IMR-90 (cell line): ENCODE results near the gene CAPRIN1. TPM values are rescaled to one million over a fixed set of nuclear protein-coding genes. Genes with fewer than 3 reads are reported as not detected.

Source experiments
- ATAC-seq: fragments of 200-7000 bp; cut with Tn5 transposase; 2 replicates; pipeline ENCODE4 v1.9.1; 2020; ENCODE audit warnings: low read depth, mild to moderate bottlenecking, moderate library complexity
- BruUV-seq: library from RNA; stranded (reverse); fragments of 400-500 nt; replicated peaks from 2 replicates; lab custom pipeline; 2021; lab: Mats Ljungman, UMichigan
- CTCF ChIA-PET: fragments of 300-600 bp; formaldehyde crosslinking; extraction: SDS; loops from one replicate; lab custom pipeline; 2021; ENCODE audit warnings: antibody characterized with exemption; lab: Yijun Ruan, JAX
- POLR2A ChIA-PET: fragments of 300-600 bp; sonication (Branson Sonifier 250); formaldehyde crosslinking; loops from one replicate; lab custom pipeline; 2022; ENCODE audit warnings: antibody characterized with exemption; ENCODE audit not compliant: unreplicated experiment; lab: Charles Lee
- DNase-seq: peaks from one replicate; pipeline ENCODE4 v3.0.0; 2013
- H2AFZ ChIP-seq: replicated peaks from 2 replicates; pipeline ENCODE3; 2013; ENCODE audit warnings: low read length, mild to moderate bottlenecking; ENCODE audit not compliant: poor library complexity
- H2AK5ac ChIP-seq: 2 replicates; pipeline ENCODE4 v1.6.1; 2013; ENCODE audit warnings: low read depth, low read length, inconsistent platforms
- H2AK9ac ChIP-seq: replicated peaks from 2 replicates; pipeline ENCODE3; 2013; ENCODE audit warnings: mild to moderate bottlenecking, low read depth, low read length, moderate library complexity; ENCODE audit not compliant: poor library complexity
- H2BK120ac ChIP-seq: 2 replicates; pipeline ENCODE4 v1.6.1; 2013; ENCODE audit warnings: low read depth, low read length, inconsistent platforms
- H2BK15ac ChIP-seq: 3 replicates; pipeline ENCODE4 v1.6.1; 2013; ENCODE audit warnings: low read depth, low read length, inconsistent platforms
- H2BK20ac ChIP-seq: 2 replicates; pipeline ENCODE4 v1.6.1; 2013; ENCODE audit warnings: low read depth, mild to moderate bottlenecking, inconsistent platforms, low read length, moderate library complexity
- H2BK5ac ChIP-seq: 2 replicates; pipeline ENCODE4 v1.6.1; 2013; ENCODE audit warnings: mild to moderate bottlenecking, low read depth, low read length, inconsistent platforms; ENCODE audit not compliant: poor library complexity, severe bottlenecking
- H3K14ac ChIP-seq: replicated peaks from 2 replicates; pipeline ENCODE4 v1.6.1; 2013; ENCODE audit warnings: low read depth, low read length, inconsistent platforms
- H3K18ac ChIP-seq: 2 replicates; pipeline ENCODE4 v1.6.1; 2013; ENCODE audit warnings: low read depth, low read length, control low read depth
- H3K23ac ChIP-seq: 2 replicates; pipeline ENCODE4 v1.6.1; 2013; ENCODE audit warnings: low read depth, low read length, inconsistent platforms
- H3K27ac ChIP-seq: 2 replicates; pipeline ENCODE4 v1.5.1; 2013; ENCODE audit warnings: mild to moderate bottlenecking, control low read depth, low read length; ENCODE audit not compliant: insufficient read depth
- H3K27me3 ChIP-seq: 2 replicates; pipeline ENCODE4 v1.6.1; 2013; ENCODE audit warnings: low read length; ENCODE audit not compliant: control insufficient read depth, insufficient read depth
- H3K36me3 ChIP-seq: 2 replicates; pipeline ENCODE4 v1.6.1; 2013; ENCODE audit warnings: low read length, mixed read lengths; ENCODE audit not compliant: control insufficient read depth, insufficient read depth
- H3K4ac ChIP-seq: 2 replicates; pipeline ENCODE4 v1.6.1; 2013; ENCODE audit warnings: low read depth, low read length, inconsistent platforms
- H3K4me1 ChIP-seq: 2 replicates; pipeline ENCODE4 v1.6.1; 2013; ENCODE audit warnings: low read length, mixed read lengths; ENCODE audit not compliant: control insufficient read depth, insufficient read depth
- H3K4me2 ChIP-seq: 2 replicates; pipeline ENCODE4 v1.6.1; 2013; ENCODE audit warnings: low read depth, mild to moderate bottlenecking, control low read depth, low read length, moderate library complexity
- H3K4me3 ChIP-seq: 2 replicates; pipeline ENCODE4 v1.5.1; 2013; ENCODE audit warnings: low read depth, mild to moderate bottlenecking, control low read depth, low read length, moderate library complexity; ENCODE audit not compliant: insufficient read depth
- H3K56ac ChIP-seq: 2 replicates; pipeline ENCODE4 v1.6.1; 2013; ENCODE audit warnings: low read length, inconsistent platforms; ENCODE audit not compliant: insufficient read depth; ENCODE audit errors: extremely low read depth
- H3K79me1 ChIP-seq, 2 experiments: 2 replicates each; pipeline ENCODE4 v1.6.1; 2013; ENCODE audit warnings: low read length in 2 of 2, inconsistent platforms in 1 of 2, low read depth in 1 of 2
- H3K9ac ChIP-seq: 2 replicates; pipeline ENCODE4 v1.6.1; 2013; ENCODE audit warnings: low read depth, low read length, control low read depth
- H3K9me1 ChIP-seq: 2 replicates; pipeline ENCODE4 v1.6.1; 2013; ENCODE audit warnings: low read length, inconsistent platforms; ENCODE audit not compliant: insufficient read depth
- H3K9me3 ChIP-seq: 2 replicates; pipeline ENCODE4 v1.6.1; 2013; ENCODE audit warnings: low read length; ENCODE audit not compliant: control insufficient read depth, insufficient read depth
- H4K20me1 ChIP-seq: 2 replicates; pipeline ENCODE4 v1.6.1; 2013; ENCODE audit warnings: low read length, inconsistent platforms; ENCODE audit not compliant: insufficient read depth
- H4K5ac ChIP-seq: 2 replicates; pipeline ENCODE4 v1.6.1; 2013; ENCODE audit warnings: mild to moderate bottlenecking, low read depth, low read length, control low read depth
- H4K8ac ChIP-seq, 2 experiments: 2 replicates each; pipeline ENCODE4 v1.6.1; 2013; ENCODE audit warnings: low read depth in 2 of 2, low read length in 2 of 2, control low read depth in 1 of 2, inconsistent platforms in 1 of 2
- H4K91ac ChIP-seq: 2 replicates; pipeline ENCODE4 v1.6.1; 2013; ENCODE audit warnings: low read depth, low read length, inconsistent platforms; ENCODE audit not compliant: insufficient read depth
- BHLHE40 ChIP-seq: fragments of 150-350 bp; IDR thresholded peaks from 2 replicates; pipeline ENCODE4 v1.6.1; 2016; ENCODE audit warnings: mild to moderate bottlenecking, low read depth, low read length
- CEBPB ChIP-seq: IDR thresholded peaks from 2 replicates; pipeline ENCODE4 v1.6.1; 2012; ENCODE audit warnings: low read depth, low read length, improper control_type of control experiment
- MAFK ChIP-seq: IDR thresholded peaks from 2 replicates; pipeline ENCODE4 v1.6.1; 2012; ENCODE audit warnings: low read depth, low read length, improper control_type of control experiment
- MAZ ChIP-seq: IDR thresholded peaks from 2 replicates; pipeline ENCODE4 v1.6.1; 2012; ENCODE audit warnings: low read depth, mild to moderate bottlenecking, low read length, improper control_type of control experiment, moderate library complexity, borderline replicate concordance
- MXI1 ChIP-seq: IDR thresholded peaks from 2 replicates; pipeline ENCODE4 v1.6.1; 2012; ENCODE audit warnings: low read depth, mild to moderate bottlenecking, low read length, moderate library complexity, borderline replicate concordance
- POLR2A ChIP-seq: IDR thresholded peaks from 2 replicates; pipeline ENCODE4 v1.6.1; 2012; ENCODE audit warnings: mild to moderate bottlenecking, low read depth, low read length
- RCOR1 ChIP-seq: IDR thresholded peaks from 2 replicates; pipeline ENCODE4 v1.6.1; 2012; ENCODE audit warnings: mild to moderate bottlenecking, low read length, improper control_type of control experiment; ENCODE audit not compliant: insufficient replicate concordance
- RFX5 ChIP-seq: IDR thresholded peaks from 2 replicates; pipeline ENCODE4 v1.8.0; 2012; ENCODE audit warnings: low read depth, mild to moderate bottlenecking, low read length, moderate library complexity
- USF2 ChIP-seq: fragments of 150-350 bp; IDR thresholded peaks from 2 replicates; pipeline ENCODE4 v1.6.1; 2017; ENCODE audit warnings: mild to moderate bottlenecking, antibody characterized with exemption, low read length, low read depth
- WGBS, 2 experiments: methylation state at CpG; one replicate each; pipeline versions ENCODE4 v1.1.5 to v1.1.7; 2013; ENCODE audit warnings: missing lambda C conversion rate in 2 of 2; ENCODE audit not compliant: insufficient read length in 1 of 2; ENCODE audit errors: extremely low coverage in 2 of 2; 5-methylcytosine and 5-hydroxymethylcytosine counted together
- dilution Hi-C: fragments of 300-500 bp; cut with HindIII; formaldehyde crosslinking; loops from one replicate; pipeline ENCODE4 v1.14.3; 2018; ENCODE audit warnings: low sequenced_read_pairs; ENCODE audit not compliant: unreplicated experiment
- in situ Hi-C: fragments of 300-500 bp; cut with MboI; formaldehyde crosslinking; loops from 3 replicates; pipeline ENCODE4 v1.14.3; 2019; ENCODE audit warnings: low sequenced_read_pairs, inconsistent platforms, mixed read lengths
- intact Hi-C: fragments of 100-400 bp; cut with micrococcal nuclease; formaldehyde crosslinking; loops from 2 replicates; pipeline ENCODE4 v1.10.0; 2022
- polyA plus RNA-seq, 3 experiments: library from polyadenylated mRNA; depleted of rRNA; stranded (reverse); fragments of >200 nt; gene quantifications; 2 replicates each; pipeline ENCODE4 v1.2.3, GENCODE V29; 2012; ENCODE audit warnings: low replicate concordance in 1 of 3
- total RNA-seq: library from RNA; depleted of rRNA; stranded (reverse); fragments of >200 nt; gene quantifications from 2 replicates; pipeline ENCODE4 v1.2.3, GENCODE V29; 2012
- TF ChIP-seq, protein P1 (sequence below): fragments of 150-350 bp; IDR thresholded peaks from 2 replicates; pipeline ENCODE4 v1.6.1; 2016; ENCODE audit warnings: low read depth, mild to moderate bottlenecking, low read length, moderate library complexity, borderline replicate concordance
- TF ChIP-seq, protein P2 (sequence below): conservative IDR thresholded peaks from 2 replicates; pipeline ENCODE4 v1.5.1; 2012; ENCODE audit warnings: mild to moderate bottlenecking, low read depth, low read length, improper control_type of control experiment

CAPRIN1 gene
- total and polyA plus RNA-seq, 2 of the 4 experiments (the other 2 are of a cell fraction) = 127 to 253 TPM

GRCh38 chr11:34006876-34007275, 44.7 kb upstream of the CAPRIN1 start:
- Histone ChIP-seq H2BK120ac (no peak overlapping the region), H3K4ac (no peak overlapping the region), H3K36me3 (no peaks in the 10 kb centered on the region), H3K18ac (no peak overlapping the region), H4K91ac (no peak overlapping the region), H3K4me3 (no peak overlapping the region), H2BK15ac (no peak overlapping the region), H3K23ac (no peak overlapping the region), H2AK5ac (no peak overlapping the region), H3K4me1 (no peaks in the 10 kb centered on the region), H2AFZ (no peak overlapping the region), H3K9ac (no peak overlapping the region), H2BK20ac (no peak overlapping the region), H3K27me3 (peaks cover 34% of the 10 kb centered on the region), H3K9me1 (no peaks in the 10 kb centered on the region), H3K56ac (no peak overlapping the region), H3K27ac (no peak overlapping the region), H3K79me1 (no peaks in the 10 kb centered on the region), H3K9me3 (no peaks in the 10 kb centered on the region), H3K14ac (no peak overlapping the region), H2AK9ac (no peak overlapping the region), H4K8ac (no peak overlapping the region), H2BK5ac (no peak overlapping the region), H4K5ac (no peak overlapping the region), H3K4me2 (no peak overlapping the region), H4K20me1 (no peaks in the 10 kb centered on the region)
- dilution Hi-C loops = no loop called here
- POLR2A ChIA-PET = no interaction called here
- WGBS, 2 experiments = no CpG with 5 or more reads among the region's 2 CpGs
- in situ Hi-C loops = loop anchor here (10.0 kb wide), 1 partner anchor 58 kb away; no protein-coding TSS in a partner anchor
- intact Hi-C loops = no loop called here
- no peak for TF ChIP-seq BHLHE40
- TF ChIP-seq MAZ = no peak
- no peak for TF ChIP-seq POLR2A
- no peak for TF ChIP-seq RFX5
- no peak for TF ChIP-seq USF2
- TF ChIP-seq MXI1 = no peak
- TF ChIP-seq MAFK = no peak
- TF ChIP-seq, protein P1, sequence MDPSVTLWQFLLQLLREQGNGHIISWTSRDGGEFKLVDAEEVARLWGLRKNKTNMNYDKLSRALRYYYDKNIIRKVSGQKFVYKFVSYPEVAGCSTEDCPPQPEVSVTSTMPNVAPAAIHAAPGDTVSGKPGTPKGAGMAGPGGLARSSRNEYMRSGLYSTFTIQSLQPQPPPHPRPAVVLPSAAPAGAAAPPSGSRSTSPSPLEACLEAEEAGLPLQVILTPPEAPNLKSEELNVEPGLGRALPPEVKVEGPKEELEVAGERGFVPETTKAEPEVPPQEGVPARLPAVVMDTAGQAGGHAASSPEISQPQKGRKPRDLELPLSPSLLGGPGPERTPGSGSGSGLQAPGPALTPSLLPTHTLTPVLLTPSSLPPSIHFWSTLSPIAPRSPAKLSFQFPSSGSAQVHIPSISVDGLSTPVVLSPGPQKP = no peak
- TF ChIP-seq CEBPB = no peak
- TF ChIP-seq, protein P2, sequence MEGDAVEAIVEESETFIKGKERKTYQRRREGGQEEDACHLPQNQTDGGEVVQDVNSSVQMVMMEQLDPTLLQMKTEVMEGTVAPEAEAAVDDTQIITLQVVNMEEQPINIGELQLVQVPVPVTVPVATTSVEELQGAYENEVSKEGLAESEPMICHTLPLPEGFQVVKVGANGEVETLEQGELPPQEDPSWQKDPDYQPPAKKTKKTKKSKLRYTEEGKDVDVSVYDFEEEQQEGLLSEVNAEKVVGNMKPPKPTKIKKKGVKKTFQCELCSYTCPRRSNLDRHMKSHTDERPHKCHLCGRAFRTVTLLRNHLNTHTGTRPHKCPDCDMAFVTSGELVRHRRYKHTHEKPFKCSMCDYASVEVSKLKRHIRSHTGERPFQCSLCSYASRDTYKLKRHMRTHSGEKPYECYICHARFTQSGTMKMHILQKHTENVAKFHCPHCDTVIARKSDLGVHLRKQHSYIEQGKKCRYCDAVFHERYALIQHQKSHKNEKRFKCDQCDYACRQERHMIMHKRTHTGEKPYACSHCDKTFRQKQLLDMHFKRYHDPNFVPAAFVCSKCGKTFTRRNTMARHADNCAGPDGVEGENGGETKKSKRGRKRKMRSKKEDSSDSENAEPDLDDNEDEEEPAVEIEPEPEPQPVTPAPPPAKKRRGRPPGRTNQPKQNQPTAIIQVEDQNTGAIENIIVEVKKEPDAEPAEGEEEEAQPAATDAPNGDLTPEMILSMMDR = no peak
- no peak for TF ChIP-seq RCOR1
- BruUV-seq = no TSS peak
- DNase-seq (no peak), ATAC-seq (no peak)
- CTCF ChIA-PET = interaction anchor here (0.5 kb wide), 1 partner anchor 10 kb away, joined by 4 read pairs; no protein-coding TSS in a partner anchor
